ENCODE results near the gene FGD3. TPM values are rescaled to one million over a fixed set of nuclear protein-coding genes. Genes with fewer than 3 reads are reported as not detected.

Gene FGD3
- total RNA-seq, 1 donor: not detected

GRCh38 chr9:93057042-93057702 is 109.8 kb downstream of the FGD3 start:
- no peak for TF ChIP-seq CTCF (IDR thresholded peaks at IDR 0.05; ENCODE audit: insufficient read depth, low read depth, low read length)
- DNase-seq (ENCODE audit: low read depth): no peak
- no peak overlapping the region for H3K4me3 ChIP-seq (ENCODE audit: low read depth, low read length)

- no peak overlapping the region for H3K4me3 ChIP-seq (ENCODE audit: low read depth, low read length)
- DNase-seq (ENCODE audit: low read depth): no peak
- TF ChIP-seq CTCF (IDR thresholded peaks at IDR 0.05; ENCODE audit: insufficient read depth, low read depth, low read length): no peak
These were observed 110.5 kb downstream of the FGD3 start for GRCh38 chr9:93057703-93058354.

DNA sequence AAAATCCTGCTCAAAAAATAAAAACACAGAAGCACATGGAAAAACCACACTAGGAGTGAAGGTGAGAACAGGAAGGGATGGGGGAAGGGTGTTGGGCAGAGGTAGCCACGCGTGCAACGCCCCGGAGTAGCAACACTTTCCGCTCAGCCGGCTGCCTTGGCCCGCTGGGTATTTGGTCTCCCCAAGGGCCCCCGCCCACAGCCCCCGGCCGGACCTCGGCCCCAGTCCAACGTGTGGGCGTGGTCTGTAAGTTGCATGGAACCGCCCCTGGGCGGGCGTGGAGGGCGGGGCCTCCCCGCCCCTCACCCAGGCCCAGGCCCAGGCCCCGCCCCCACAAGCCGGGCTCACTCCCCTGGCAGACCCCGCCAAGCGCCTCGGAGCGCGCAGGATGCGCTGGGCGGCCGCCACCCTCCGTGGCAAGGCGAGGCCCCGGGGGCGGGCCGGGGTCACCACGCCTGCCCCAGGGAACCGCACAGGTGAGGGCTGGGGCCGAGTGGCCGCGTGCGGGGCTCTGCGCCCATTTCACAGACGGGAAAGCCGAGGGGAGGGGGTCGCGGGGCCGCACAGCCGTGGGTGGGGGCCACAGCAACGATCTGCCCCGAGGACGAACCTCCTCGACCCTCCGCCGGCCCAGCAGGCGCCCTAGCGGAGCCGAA is 111.2 kb downstream of the FGD3 start, which contains the start of gene SUSD3:
Gene SUSD3 (plus strand): TSS at position 347 of the 656 bp plus-strand sequence. CDS start 42 bp downstream, at position 389.
- peak; percentile 30 for DNase-seq (ENCODE audit: low read depth)
- TF ChIP-seq CTCF (IDR thresholded peaks at IDR 0.05; ENCODE audit: insufficient read depth, low read depth, low read length): no peak

DNA sequence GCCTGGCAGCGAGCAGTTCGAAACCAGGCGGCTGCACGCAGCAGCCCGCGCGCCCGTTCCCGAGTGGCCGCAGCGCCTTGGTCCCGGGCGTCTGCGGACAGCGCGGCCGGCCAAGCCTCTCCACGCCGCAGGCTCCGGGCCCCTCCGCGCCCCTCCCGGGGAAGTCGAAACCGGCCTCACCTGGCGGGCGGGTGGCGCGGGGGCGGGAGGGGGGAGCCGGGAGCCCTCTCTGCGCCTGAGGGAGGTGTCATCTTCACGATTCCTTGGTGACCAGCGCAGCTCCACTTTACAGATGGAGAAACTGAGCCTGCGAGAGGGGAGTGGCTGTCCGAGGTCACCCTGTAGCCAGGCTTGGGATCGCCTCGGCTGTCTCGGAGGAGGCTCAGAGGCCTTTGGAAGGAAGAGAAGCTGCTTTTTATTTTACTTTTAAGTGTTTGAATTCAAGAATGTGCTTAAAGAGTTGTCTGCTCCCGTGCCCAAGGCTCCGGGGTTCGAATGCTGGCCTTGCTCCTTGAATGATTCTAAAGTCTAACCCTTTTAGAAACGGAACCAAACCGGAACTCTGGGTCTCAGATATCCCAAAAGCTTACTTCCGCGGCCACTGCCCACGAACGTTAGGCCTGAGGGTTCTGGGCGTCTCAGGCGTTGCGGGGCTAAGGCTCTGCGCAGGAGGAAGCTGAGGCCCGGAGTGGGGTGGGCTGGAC is 111.8 kb downstream of the FGD3 start:
- no peak for TF ChIP-seq CTCF (IDR thresholded peaks at IDR 0.05; ENCODE audit: insufficient read depth, low read depth, low read length)
- no peak for DNase-seq (ENCODE audit: low read depth)
- H3K4me3 ChIP-seq (ENCODE audit: low read depth, low read length): peak overlapping the region; percentile 49

More for the DNA sequence above, 111.2 kb downstream of the FGD3 start, which contains the start of gene SUSD3:
- H3K4me3 ChIP-seq (ENCODE audit: low read depth, low read length): peak within 1 kb of the TSS; percentile 49

GRCh38 chr9:93059715-93060578 is 112.6 kb downstream of the FGD3 start:
- DNase-seq (ENCODE audit: low read depth): no peak
- no peak for TF ChIP-seq CTCF (IDR thresholded peaks at IDR 0.05; ENCODE audit: insufficient read depth, low read depth, low read length)
- no peak overlapping the region for H3K4me3 ChIP-seq (ENCODE audit: low read depth, low read length)

Measured in fibroblast of villous mesenchyme (primary cell).